GM23338 (cell line): ENCODE results near the gene LNX2. TPM values are rescaled to one million over a fixed set of nuclear protein-coding genes. Genes with fewer than 3 reads are reported as not detected.

ENCODE experiments used
- ATAC-seq: fragments of 200-7000 bp; cut with Tn5 transposase; 3 replicates; pipeline ENCODE4 v1.9.1; 2020
- DNase-seq: peaks from one replicate; pipeline ENCODE4 v3.0.0-alpha.2; 2015; ENCODE audit warnings: low spot score
- H2AFZ ChIP-seq: fragments of 200-600 bp; sonication (generic); 2 replicates; pipeline ENCODE4 v1.8.0; 2016; ENCODE audit warnings: antibody characterized with exemption, mild to moderate bottlenecking, moderate library complexity
- H3F3A ChIP-seq: fragments of 200-600 bp; sonication (generic); replicated peaks from 2 replicates; pipeline ENCODE4 v1.8.0; 2017; ENCODE audit warnings: antibody characterized with exemption, mixed run types, low read depth
- H3K27ac ChIP-seq: fragments of 200-600 bp; sonication (generic); 2 replicates; pipeline ENCODE4 v1.6.1; 2016; ENCODE audit warnings: low read depth
- H3K27me3 ChIP-seq: fragments of 200-600 bp; sonication (generic); 2 replicates; pipeline ENCODE4 v1.8.0; 2016; ENCODE audit warnings: mild to moderate bottlenecking, mixed run types, moderate library complexity; ENCODE audit not compliant: insufficient read depth
- H3K36me3 ChIP-seq: fragments of 200-600 bp; sonication (generic); 2 replicates; pipeline ENCODE4 v1.8.0; 2016; ENCODE audit warnings: mild to moderate bottlenecking; ENCODE audit not compliant: insufficient read depth
- H3K4me1 ChIP-seq: fragments of 200-600 bp; sonication (generic); 2 replicates; pipeline ENCODE4 v1.8.0; 2016; ENCODE audit warnings: mild to moderate bottlenecking, moderate library complexity; ENCODE audit not compliant: insufficient read depth
- H3K4me2 ChIP-seq: fragments of 200-600 bp; sonication (generic); 2 replicates; pipeline ENCODE4 v1.7.1; 2017; ENCODE audit warnings: mixed run types
- H3K4me3 ChIP-seq: fragments of 200-600 bp; sonication (generic); 2 replicates; pipeline ENCODE4 v1.6.1; 2016; ENCODE audit warnings: mixed run types
- H3K79me2 ChIP-seq: fragments of 200-600 bp; sonication (generic); replicated peaks from 2 replicates; pipeline ENCODE4 v1.8.0; 2017; ENCODE audit warnings: mild to moderate bottlenecking; ENCODE audit not compliant: insufficient read depth
- H3K9me2 ChIP-seq: fragments of 200-600 bp; sonication (generic); 2 replicates; pipeline ENCODE4 v1.8.0; 2017; ENCODE audit not compliant: insufficient read depth
- H4K20me1 ChIP-seq: fragments of 200-600 bp; sonication (generic); replicated peaks from 2 replicates; pipeline ENCODE4 v1.8.0; 2017; ENCODE audit warnings: mild to moderate bottlenecking; ENCODE audit not compliant: insufficient read depth
- H3K27ac Mint-ChIP-seq: 2 replicates; pipeline ENCODE4 v1.8.0; 2020; ENCODE audit warnings: inconsistent platforms, mild to moderate bottlenecking, moderate library complexity, mixed read lengths
- H3K27me3 Mint-ChIP-seq: 3 replicates; pipeline ENCODE4 v1.8.0; 2022; ENCODE audit warnings: low read depth, mild to moderate bottlenecking, moderate library complexity, mixed read lengths, inconsistent platforms; ENCODE audit not compliant: insufficient read depth, poor library complexity
- H3K36me3 Mint-ChIP-seq: 3 replicates; pipeline ENCODE4 v1.8.0; 2021; ENCODE audit warnings: low read depth, mild to moderate bottlenecking, inconsistent platforms, moderate library complexity, mixed read lengths
- H3K4me1 Mint-ChIP-seq: 3 replicates; pipeline ENCODE4 v1.8.0; 2020; ENCODE audit warnings: mild to moderate bottlenecking, inconsistent platforms, mixed read lengths
- H3K4me3 Mint-ChIP-seq: 3 replicates; pipeline ENCODE4 v1.8.0; 2021; ENCODE audit warnings: moderate library complexity, mild to moderate bottlenecking, inconsistent platforms, mixed read lengths
- H3K9me3 Mint-ChIP-seq: 3 replicates; pipeline ENCODE4 v1.8.0; 2020; ENCODE audit warnings: moderate library complexity, mild to moderate bottlenecking, inconsistent platforms, mixed read lengths
- CREB1 ChIP-seq: fragments of 250-450 bp; sonication (Bioruptor Pico); IDR thresholded peaks from 2 replicates; pipeline ENCODE4 v1.5.0; 2020; ENCODE audit warnings: low read depth, mild to moderate bottlenecking, moderate library complexity
- CTCF ChIP-seq, 2 experiments: fragments of 200-600 bp in 1 of 2; sonication (generic) in 1 of 2; conservative IDR thresholded peaks; 2 replicates each; pipeline versions ENCODE4 v1.5.1 to v1.6.1; 2016 to 2017; ENCODE audit warnings: antibody characterized with exemption in 2 of 2, low read depth in 2 of 2, mild to moderate bottlenecking in 2 of 2, moderate library complexity in 1 of 2
- ETS1 ChIP-seq: IDR thresholded peaks from 2 replicates; pipeline ENCODE4 v1.6.1; 2016; ENCODE audit warnings: antibody characterized with exemption
- EZH2 ChIP-seq: fragments of 200-600 bp; sonication (generic); IDR thresholded peaks from one replicate; pipeline ENCODE4 v1.8.0; 2017; ENCODE audit warnings: antibody characterized with exemption, mild to moderate bottlenecking, low read depth; ENCODE audit not compliant: unreplicated experiment
- EZH2phosphoT487 ChIP-seq: fragments of 200-600 bp; sonication (generic); IDR thresholded peaks from one replicate; pipeline ENCODE4 v1.8.1; 2018; ENCODE audit warnings: antibody characterized with exemption; ENCODE audit not compliant: unreplicated experiment
- JUNB ChIP-seq: IDR thresholded peaks from one replicate; pipeline ENCODE4 v1.6.1; 2016; ENCODE audit warnings: antibody characterized with exemption; ENCODE audit not compliant: unreplicated experiment
- NANOG ChIP-seq: IDR thresholded peaks from 2 replicates; pipeline ENCODE4 v1.6.1; 2016; ENCODE audit warnings: antibody characterized with exemption, borderline replicate concordance
- POLR2AphosphoS5 ChIP-seq: IDR thresholded peaks from 2 replicates; pipeline ENCODE4 v1.6.1; 2016; ENCODE audit warnings: antibody characterized with exemption, low read depth
- STAT1 ChIP-seq: IDR thresholded peaks from one replicate; pipeline ENCODE4 v1.6.1; 2016; ENCODE audit warnings: antibody characterized with exemption; ENCODE audit not compliant: unreplicated experiment
- ZNF114 ChIP-seq: fragments of 250-450 bp; sonication (Bioruptor Pico); IDR thresholded peaks from 2 replicates; pipeline ENCODE4 v1.5.0; 2020; ENCODE audit warnings: mild to moderate bottlenecking, moderate library complexity
- ZNF331 ChIP-seq: fragments of 250-450 bp; sonication (Bioruptor Pico); IDR thresholded peaks from 2 replicates; pipeline ENCODE4 v1.5.0; 2020; ENCODE audit warnings: low read depth, mild to moderate bottlenecking, moderate library complexity
- ZNF462 ChIP-seq: fragments of 250-450 bp; sonication (Bioruptor Pico); IDR thresholded peaks from 2 replicates; pipeline ENCODE4 v1.5.0; 2020; ENCODE audit warnings: mild to moderate bottlenecking, moderate library complexity
- polyA plus RNA-seq: library from polyadenylated mRNA; unstranded; fragments of >200 nt; fragmentation: Nextera tagmentation; extraction: Ambion mirVana; gene quantifications from 2 replicates; pipeline ENCODE4 v1.2.1, GENCODE V29; 2016
- total RNA-seq: library from RNA; depleted of rRNA; stranded (reverse); fragments of >200 nt; shearing (Covaris generic); gene quantifications from 2 replicates; pipeline ENCODE4 v1.2.3, GENCODE V29; 2014

LNX2 gene
- total and polyA plus RNA-seq, 2 experiments from 2014 or later = 3.7 to 18.0 TPM

GRCh38 chr13:27508802-27509201 is 111.5 kb downstream of the LNX2 start (continued):
- TF ChIP-seq EZH2phosphoT487 (no peak), JUNB (no peak), CREB1 (CRISPR knock-in tag) (no peak), ZNF331 (CRISPR knock-in tag) (no peak)

GRCh38 chr13:27505792-27506191 is 114.5 kb downstream of the LNX2 start:
- Histone ChIP-seq H2AFZ (no peak overlapping the region), H3K4me1 (no peaks in the 10 kb centered on the region), H3K9me2 (no peaks in the 10 kb centered on the region), H3K27me3 (no peaks in the 10 kb centered on the region), H4K20me1 (no peaks in the 10 kb centered on the region), H3K4me2 (no peak overlapping the region), H3F3A (no peaks in the 10 kb centered on the region), H3K4me3 (no peak overlapping the region), H3K36me3 (no peaks in the 10 kb centered on the region), H3K27ac (no peak overlapping the region), H3K79me2 (no peaks in the 10 kb centered on the region)
- H3K9me3 Mint-ChIP-seq = no peaks in the 10 kb centered on the region
- H3K36me3 Mint-ChIP-seq = no peaks in the 10 kb centered on the region
- no peak for DNase-seq
- H3K4me3 Mint-ChIP-seq = no peak overlapping the region
- no peak overlapping the region for H3K27ac Mint-ChIP-seq
- peaks cover 13% of the 10 kb centered on the region; the same call in 2 of the 3 replicates for H3K4me1 Mint-ChIP-seq
- ATAC-seq = no peak
- TF ChIP-seq CTCF (conservative IDR thresholded peaks at IDR 0.05; ENCODE audit: low read depth in 2 of 2) (no peak), ZNF114 (CRISPR knock-in tag) (no peak), STAT1 (no peak), ZNF331 (CRISPR knock-in tag) (no peak), JUNB (no peak), EZH2 (no peak), ZNF462 (CRISPR knock-in tag) (no peak), NANOG (no peak), EZH2phosphoT487 (no peak), POLR2AphosphoS5 (no peak), CREB1 (CRISPR knock-in tag) (no peak), ETS1 (no peak)
- peaks cover 6% of the 10 kb centered on the region for H3K27me3 Mint-ChIP-seq
